Thyroid gland (tissue), 4 donors: ENCODE data around the gene ATP5F1C.

Experiments used
- CTCF ChIP-seq, 6 experiments: fragments of 200-600 bp in 3 of 6; fragments of 450-650 bp in 3 of 6; sonication (generic) in 3 of 6; IDR thresholded peaks; one replicate each; pipeline ENCODE4 v1.5.1; 2016 to 2019; ENCODE audit warnings: antibody characterized with exemption in 6 of 6, mild to moderate bottlenecking in 2 of 6, inconsistent platforms in 1 of 6, moderate library complexity in 1 of 6
- POLR2A ChIP-seq, 2 donors: fragments of 450-650 bp; IDR thresholded peaks; one replicate each; pipeline ENCODE4 v1.6.1; 2017; ENCODE audit warnings: antibody characterized with exemption in 2 of 2, mild to moderate bottlenecking in 2 of 2, moderate library complexity in 1 of 2

- TF ChIP-seq CTCF (IDR thresholded peaks at IDR 0.05) (no peak), POLR2A (IDR thresholded peaks at IDR 0.05) (no peak)
These were observed 11.2 kb upstream of the ATP5F1C start for GRCh38 chr10:7776777-7777176.
